GM18951 (cell line): ENCODE results near the gene AGFG2.
A peak's percentile ranks its signal among the peaks of the same experiment; 100 is the strongest.
"Not testable (repeated sequence)": the region's sequence is repeated elsewhere in the genome, so short reads cannot be mapped to it uniquely, and the experiment has no call there.

Source experiments
- POLR2A ChIP-seq: IDR thresholded peaks from 4 replicates; pipeline ENCODE4 v1.6.1; 2011; ENCODE audit warnings: mild to moderate bottlenecking; ENCODE audit not compliant: insufficient read length, insufficient read depth; ENCODE audit errors: extremely low read depth
- in situ Hi-C: fragments of 300-500 bp; cut with MboI; formaldehyde crosslinking; loops from one replicate; pipeline ENCODE4 v1.12.0; 2022; ENCODE audit warnings: low sequenced_read_pairs, mixed read lengths, inconsistent platforms; ENCODE audit not compliant: unreplicated experiment

The AGFG2 gene

GRCh38 chr7:100538348-100538653, 702 bp upstream of the AGFG2 start:
- TF ChIP-seq POLR2A: no peak
- in situ Hi-C loops: no loop called here

- in situ Hi-C loops: no loop called here
- TF ChIP-seq POLR2A: no peak
These were observed 518 bp downstream of the AGFG2 start for GRCh38 chr7:100539436-100540006.

DNA sequence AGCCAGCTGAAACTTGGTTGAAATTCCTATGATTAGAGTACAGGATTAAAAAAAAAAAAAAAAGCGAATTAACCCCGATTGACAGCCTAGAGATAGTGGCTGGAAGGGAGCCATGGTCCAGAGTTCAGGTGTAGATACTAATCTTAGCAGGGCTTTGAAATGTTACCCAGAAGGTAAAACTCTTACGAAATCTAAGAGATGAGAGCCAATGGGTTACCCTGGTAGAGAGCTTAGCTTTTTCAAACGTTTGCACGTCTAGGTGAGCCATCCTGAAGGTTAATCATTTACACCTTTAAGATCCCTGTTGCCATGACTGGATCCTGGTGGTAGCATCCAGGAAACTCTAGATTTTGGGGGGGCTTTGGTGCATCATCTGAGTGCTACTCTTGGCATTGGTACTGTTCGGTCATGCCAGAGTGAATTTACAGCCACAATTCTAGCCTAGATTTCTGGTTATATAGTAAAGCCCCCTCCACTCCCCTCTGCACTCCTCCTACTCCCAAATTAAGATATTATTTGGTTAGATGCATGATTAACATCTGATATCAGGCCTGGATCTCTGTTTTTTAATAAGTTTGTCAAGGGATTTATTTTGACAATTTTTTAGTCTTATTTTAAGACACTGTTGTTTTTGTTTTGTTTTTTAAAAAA, 1.2 kb downstream of the AGFG2 start:
- no peak for TF ChIP-seq POLR2A
- in situ Hi-C loops: no loop called here

DNA sequence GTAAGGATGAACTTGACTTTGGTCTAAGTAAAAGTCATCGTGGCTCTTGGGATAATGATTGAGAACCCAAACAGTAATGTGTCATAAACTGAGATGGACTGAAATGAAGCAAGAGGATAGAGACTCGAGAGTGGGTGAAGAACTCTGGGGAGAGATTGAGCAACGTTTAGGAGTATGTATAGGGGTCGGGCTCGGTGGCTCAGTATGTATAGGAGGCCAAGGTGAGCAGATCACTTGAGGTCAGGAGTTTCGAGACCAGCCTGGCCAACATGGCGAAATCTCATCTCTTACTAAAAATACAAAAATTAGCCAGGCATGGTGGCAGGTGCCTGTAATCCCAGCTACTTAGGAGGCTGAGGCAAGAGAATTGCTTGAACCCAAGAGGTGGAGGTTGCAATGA, 2.3 kb downstream of the AGFG2 start:
- in situ Hi-C loops: not testable (repeated sequence)

DNA sequence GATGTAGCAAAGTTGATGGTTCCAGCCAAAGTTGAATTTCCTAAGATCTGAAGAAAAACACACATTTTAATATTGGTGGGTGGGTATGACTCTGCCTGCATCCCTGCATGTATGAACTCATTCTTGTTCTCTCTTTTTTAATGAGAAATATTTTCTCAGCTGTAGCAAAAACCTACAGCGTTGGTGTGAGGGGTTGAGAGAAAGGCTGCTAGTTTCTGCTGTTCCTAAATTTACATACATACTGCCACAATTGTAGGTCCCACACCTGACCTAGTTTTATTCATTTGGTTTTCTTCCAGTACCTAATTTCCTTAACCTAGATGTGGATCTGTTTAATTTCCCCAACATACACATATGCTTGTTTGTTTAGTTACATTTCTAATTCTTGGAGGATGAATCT, 4.6 kb downstream of the AGFG2 start:
- in situ Hi-C loops: no loop called here
- no peak for TF ChIP-seq POLR2A

DNA sequence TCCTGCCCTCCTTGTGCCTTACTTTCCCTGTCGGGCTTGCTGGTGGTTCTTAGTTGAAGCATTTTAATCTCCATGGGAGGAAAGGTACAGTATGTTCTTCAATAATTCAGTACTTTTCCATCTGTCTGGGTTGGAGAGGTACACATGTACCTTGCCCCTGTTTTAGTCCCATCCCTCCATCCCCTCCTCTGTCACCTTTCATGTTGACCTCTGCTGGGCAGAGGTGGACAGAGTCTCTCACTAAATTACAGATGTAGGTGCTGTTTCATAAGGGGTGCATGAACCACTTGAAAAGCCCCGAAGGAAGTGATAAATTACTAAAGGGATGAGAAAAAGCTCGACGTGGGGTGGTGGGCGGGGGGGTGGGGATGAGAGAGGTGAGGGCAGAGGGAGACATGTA, 5.4 kb downstream of the AGFG2 start:
- in situ Hi-C loops: no loop called here
- TF ChIP-seq POLR2A: no peak

GRCh38 chr7:100544967-100545359, 6.0 kb downstream of the AGFG2 start:
- no peak for TF ChIP-seq POLR2A
- in situ Hi-C loops: no loop called here

DNA sequence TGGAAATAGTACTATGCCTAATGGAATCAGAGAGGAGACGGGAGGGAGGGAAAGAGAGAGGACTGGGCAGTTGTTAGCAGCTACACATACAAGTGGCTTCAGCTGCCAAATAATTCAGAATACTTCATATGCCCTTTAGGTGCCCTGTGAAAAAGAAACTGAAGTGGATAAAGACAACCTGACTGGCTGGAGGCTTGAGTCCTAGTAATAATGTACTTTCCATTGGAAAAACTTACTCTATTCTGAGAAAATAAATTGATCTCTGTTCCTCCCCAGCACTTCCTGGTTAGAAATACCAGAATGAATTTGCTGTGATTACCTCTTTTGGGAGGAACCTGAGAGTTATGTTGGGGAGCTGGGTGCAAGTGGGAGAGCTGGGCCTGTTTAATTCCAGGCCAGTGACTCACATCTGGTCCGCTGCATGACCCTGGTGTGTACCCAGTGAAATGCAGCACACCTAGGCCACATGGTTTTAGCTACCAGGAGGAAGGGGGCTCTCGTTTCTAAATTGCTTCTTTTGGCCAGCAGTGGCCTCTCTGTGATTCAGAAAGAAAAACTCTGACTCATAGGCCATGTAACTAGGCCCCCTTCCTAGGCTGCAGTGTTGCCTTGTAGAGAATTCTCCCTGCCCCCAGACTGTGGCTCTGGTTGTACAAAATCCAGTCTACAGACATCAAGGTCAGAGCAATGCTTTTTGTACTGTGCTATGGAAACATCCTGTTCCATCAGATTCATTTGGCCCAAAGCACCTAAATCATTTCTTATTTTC, 6.5 kb downstream of the AGFG2 start:
- in situ Hi-C loops: no loop called here
- TF ChIP-seq POLR2A: no peak

- TF ChIP-seq POLR2A: peak; percentile 16
- in situ Hi-C loops: no loop called here
These were observed 7.3 kb downstream of the AGFG2 start for GRCh38 chr7:100546129-100546925.

DNA sequence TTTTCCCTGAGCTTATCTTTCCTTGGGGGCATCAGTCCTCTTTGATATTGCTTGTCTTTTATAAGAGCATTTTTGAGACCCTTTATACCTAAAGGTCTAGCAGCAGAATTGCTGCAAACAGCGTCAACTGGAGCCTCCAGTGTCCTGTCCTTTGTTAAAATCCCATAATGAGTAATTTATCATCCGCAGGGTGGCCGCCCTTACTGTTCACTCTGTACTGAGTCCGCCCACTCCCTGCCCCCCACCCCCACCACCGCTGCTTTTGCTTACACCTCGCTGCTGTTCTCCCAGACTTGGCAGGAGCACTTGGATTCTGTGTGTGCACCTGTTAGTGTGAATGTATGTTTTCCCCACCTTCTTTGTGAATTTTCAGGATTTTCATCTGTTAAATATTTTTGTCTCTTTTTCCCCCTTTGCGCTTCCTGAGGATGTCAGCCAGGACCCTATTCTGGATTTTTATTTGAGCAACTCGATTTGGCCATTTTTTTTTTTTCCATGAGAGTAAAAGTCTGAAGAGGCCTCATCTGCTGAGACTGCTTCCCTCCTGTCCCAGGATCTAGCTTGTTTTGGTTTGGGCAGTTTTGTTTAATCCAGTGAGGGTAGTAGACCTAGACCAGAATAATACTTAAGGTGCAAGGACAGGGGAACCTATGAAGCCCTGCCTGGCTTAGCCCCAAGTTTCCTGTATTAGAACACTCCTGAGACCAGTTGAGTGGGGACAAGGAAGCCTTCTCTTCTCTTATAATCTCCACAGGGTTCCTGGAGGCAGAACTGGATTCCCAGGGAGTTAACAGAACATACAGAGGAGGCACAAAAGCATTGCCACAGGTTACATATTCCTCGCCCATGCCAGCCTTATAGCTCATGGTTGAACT, 8.2 kb downstream of the AGFG2 start:
- in situ Hi-C loops: no loop called here
- TF ChIP-seq POLR2A: no peak

DNA sequence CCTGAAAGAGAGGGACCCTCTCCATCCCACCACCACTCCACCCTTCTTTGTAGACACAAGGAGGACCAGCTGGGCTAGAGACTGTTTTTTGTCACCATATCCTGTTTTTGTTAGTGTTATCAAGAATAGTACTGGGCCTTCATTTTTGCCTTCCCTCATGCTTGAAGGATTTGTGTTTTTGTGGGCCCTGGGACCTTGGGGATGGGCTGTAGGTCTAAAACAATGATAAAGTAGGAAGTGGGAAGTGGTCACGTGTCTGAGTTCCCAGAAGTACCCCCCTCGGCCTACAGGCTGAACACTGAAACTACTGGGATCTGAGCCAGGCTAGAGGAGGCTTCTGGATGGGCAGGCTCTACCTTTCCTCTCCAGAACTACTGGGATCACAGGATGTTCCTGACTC, 8.9 kb downstream of the AGFG2 start:
- TF ChIP-seq POLR2A: no peak
- in situ Hi-C loops: no loop called here

DNA sequence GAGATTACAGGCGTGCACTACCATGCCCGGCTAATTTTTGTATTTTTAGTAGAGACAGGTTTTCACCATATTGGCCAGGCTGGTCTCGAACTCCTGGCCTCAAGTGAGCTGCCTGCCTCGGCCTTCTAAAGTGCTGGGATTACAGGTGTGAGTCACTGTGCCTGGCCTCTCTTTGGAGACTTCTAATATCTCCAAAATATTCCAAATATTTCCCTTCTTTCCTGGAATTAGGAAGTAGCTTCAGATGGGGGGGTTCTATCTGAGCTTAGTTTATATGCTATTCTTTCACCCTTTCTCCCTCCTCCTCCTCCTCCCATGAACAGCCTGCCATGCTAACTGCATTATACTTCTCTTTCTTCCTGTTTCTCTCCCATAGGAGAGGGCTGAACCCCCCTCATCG, 9.4 kb downstream of the AGFG2 start:
- in situ Hi-C loops: not testable (repeated sequence)

GRCh38 chr7:100552532-100552931, 13.5 kb downstream of the AGFG2 start:
- in situ Hi-C loops: loop anchor here (5.0 kb wide), 1 partner anchor 60 kb away; no protein-coding TSS in a partner anchor
- TF ChIP-seq POLR2A: no peak
